Measurements from ENCODE around the gene LBH. TPM values are rescaled to one million over a fixed set of nuclear protein-coding genes. Genes with fewer than 3 reads are reported as not detected.

LBH gene
- total and polyA plus RNA-seq, 2 experiments from 2014 or later = 17.5 to 30.3 TPM

- TF ChIP-seq ZNF462 (CRISPR knock-in tag; IDR thresholded peaks at IDR 0.05) (no peak), ZNF331 (CRISPR knock-in tag; IDR thresholded peaks at IDR 0.05; ENCODE audit: low read depth) (no peak)
Measured at GRCh38 chr2:30184035-30184434, 47.3 kb upstream of the LBH start (continued).

- Histone ChIP-seq H3K4me3 (no peak overlapping the region), H3K36me3 (ENCODE audit: insufficient read depth) (no peaks in the 10 kb centered on the region), H3K4me2 (no peak overlapping the region), H3F3A (replicated peaks; ENCODE audit: low read depth) (no peaks in the 10 kb centered on the region), H2AFZ (no peak overlapping the region), H3K27ac (ENCODE audit: low read depth) (no peak overlapping the region), H3K4me1 (ENCODE audit: insufficient read depth) (no peaks in the 10 kb centered on the region), H3K79me2 (replicated peaks; ENCODE audit: insufficient read depth) (no peaks in the 10 kb centered on the region), H3K27me3 (ENCODE audit: insufficient read depth) (no peaks in the 10 kb centered on the region), H3K9me2 (ENCODE audit: insufficient read depth) (peaks cover 7% of the 10 kb centered on the region; the same call in 1 of the 2 replicates), H4K20me1 (replicated peaks; ENCODE audit: insufficient read depth) (no peaks in the 10 kb centered on the region)
- peaks cover 5% of the 10 kb centered on the region; the same call in 1 of the 3 replicates for H3K36me3 Mint-ChIP-seq (ENCODE audit: low read depth)
- peaks cover 9% of the 10 kb centered on the region; the same call in 1 of the 3 replicates for H3K9me3 Mint-ChIP-seq
- no peak overlapping the region for H3K4me3 Mint-ChIP-seq
- H3K4me1 Mint-ChIP-seq = no peaks in the 10 kb centered on the region
- no peak overlapping the region for H3K27ac Mint-ChIP-seq
- no peak for TF ChIP-seq ZNF114 (CRISPR knock-in tag; IDR thresholded peaks at IDR 0.05)
- TF ChIP-seq CTCF (conservative IDR thresholded peaks at IDR 0.05; ENCODE audit: low read depth in 2 of 2) = no peak
- ATAC-seq (no peak), DNase-seq (ENCODE audit: low spot score) (no peak)
- H3K27me3 Mint-ChIP-seq (ENCODE audit: insufficient read depth, low read depth, poor library complexity) = no peaks in the 10 kb centered on the region
Measured at GRCh38 chr2:30185178-30185577, 46.2 kb upstream of the LBH start.
